Neuron (in vitro differentiated cells): Measurements from ENCODE around the gene DCP1A.
"Not testable (repeated sequence)": the region's sequence is repeated elsewhere in the genome, so short reads cannot be mapped to it uniquely, and the experiment has no call there.

Source experiments
- H2AFZ ChIP-seq: one replicate; pipeline ENCODE4 v1.6.1; 2013; ENCODE audit warnings: low read depth, mild to moderate bottlenecking, inconsistent platforms, low read length, moderate library complexity
- H3K27me3 ChIP-seq: one replicate; pipeline ENCODE4 v1.6.1; 2013; ENCODE audit warnings: low read length; ENCODE audit not compliant: insufficient read depth
- H3K36me3 ChIP-seq: one replicate; pipeline ENCODE4 v1.6.1; 2013; ENCODE audit warnings: low read length; ENCODE audit not compliant: insufficient read depth
- H3K4me1 ChIP-seq: one replicate; pipeline ENCODE4 v1.6.1; 2013; ENCODE audit warnings: low read length; ENCODE audit not compliant: insufficient read depth
- H3K4me3 ChIP-seq: 2 replicates; pipeline ENCODE4 v1.5.1; 2013; ENCODE audit warnings: mild to moderate bottlenecking, low read length, moderate library complexity
- H3K9me3 ChIP-seq: one replicate; pipeline ENCODE4 v1.6.1; 2013; ENCODE audit warnings: low read length

The DCP1A gene

DNA sequence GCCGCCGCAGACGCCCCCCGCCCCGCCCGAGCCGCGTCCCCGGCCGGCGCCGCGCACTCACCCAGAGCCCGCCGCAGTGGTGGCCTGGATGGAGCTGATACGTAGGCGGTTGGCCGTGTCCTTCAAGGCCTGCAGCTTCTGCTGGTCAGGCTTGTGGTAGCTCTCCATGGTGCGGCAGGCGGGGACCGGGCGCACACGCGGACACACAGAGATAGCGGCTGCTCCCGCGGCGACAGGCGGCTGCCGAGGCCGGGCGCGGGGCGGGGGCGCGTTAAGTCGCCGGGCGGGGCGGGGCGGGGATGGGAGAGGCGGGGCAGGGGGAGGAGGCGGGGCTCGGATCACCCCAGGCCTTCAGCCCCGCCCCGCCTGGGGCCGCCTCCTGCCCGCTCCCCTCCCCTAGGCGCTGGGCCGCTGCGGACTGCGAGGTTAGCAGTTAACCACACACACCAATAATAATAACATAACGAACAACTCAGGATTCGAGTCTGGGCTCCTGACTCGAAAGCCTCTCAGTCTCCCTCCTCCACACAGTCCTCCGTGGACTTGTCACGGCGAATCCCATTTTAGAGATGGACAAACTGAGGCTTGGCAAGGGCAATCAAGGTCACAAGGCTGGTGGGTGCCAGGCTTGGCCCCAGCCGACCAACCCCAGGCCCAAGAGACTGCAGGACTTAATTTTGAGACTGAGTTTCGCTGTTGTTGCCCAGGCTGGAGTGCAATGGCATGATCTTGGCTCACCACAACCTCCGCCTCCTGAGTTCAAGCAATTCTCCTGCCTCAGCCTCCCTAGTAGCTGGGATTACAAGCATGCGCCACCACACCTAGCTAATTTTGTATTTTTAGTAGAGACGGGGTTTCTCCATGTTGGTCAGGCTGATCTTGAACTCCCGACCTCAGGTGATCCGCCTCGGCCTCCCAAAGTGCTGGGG is 91.3 kb downstream of the DCP1A start, which contains the start of gene TKT:
Gene TKT (minus strand): TSS at position 248 of the 929 bp plus-strand sequence. CDS start 80 bp downstream, at position 168.
- Histone ChIP-seq H2AFZ (peak within 1 kb of the TSS; percentile 76), H3K4me3 (peak within 1 kb of the TSS; percentile 69), H3K4me1 (peaks cover 30% of the 10 kb centered on the region), H3K36me3 (no peaks in the 10 kb centered on the region), H3K9me3 (no peaks in the 10 kb centered on the region), H3K27me3 (no peaks in the 10 kb centered on the region)

GRCh38 chr3:53255423-53255774 is 91.9 kb downstream of the DCP1A start:
- Histone ChIP-seq H2AFZ (peak overlapping the region; percentile 76), H3K4me3 (peak overlapping the region; percentile 69), H3K4me1 (peaks cover 30% of the 10 kb centered on the region), H3K36me3 (no peaks in the 10 kb centered on the region), H3K9me3 (no peaks in the 10 kb centered on the region), H3K27me3 (no peaks in the 10 kb centered on the region)

DNA sequence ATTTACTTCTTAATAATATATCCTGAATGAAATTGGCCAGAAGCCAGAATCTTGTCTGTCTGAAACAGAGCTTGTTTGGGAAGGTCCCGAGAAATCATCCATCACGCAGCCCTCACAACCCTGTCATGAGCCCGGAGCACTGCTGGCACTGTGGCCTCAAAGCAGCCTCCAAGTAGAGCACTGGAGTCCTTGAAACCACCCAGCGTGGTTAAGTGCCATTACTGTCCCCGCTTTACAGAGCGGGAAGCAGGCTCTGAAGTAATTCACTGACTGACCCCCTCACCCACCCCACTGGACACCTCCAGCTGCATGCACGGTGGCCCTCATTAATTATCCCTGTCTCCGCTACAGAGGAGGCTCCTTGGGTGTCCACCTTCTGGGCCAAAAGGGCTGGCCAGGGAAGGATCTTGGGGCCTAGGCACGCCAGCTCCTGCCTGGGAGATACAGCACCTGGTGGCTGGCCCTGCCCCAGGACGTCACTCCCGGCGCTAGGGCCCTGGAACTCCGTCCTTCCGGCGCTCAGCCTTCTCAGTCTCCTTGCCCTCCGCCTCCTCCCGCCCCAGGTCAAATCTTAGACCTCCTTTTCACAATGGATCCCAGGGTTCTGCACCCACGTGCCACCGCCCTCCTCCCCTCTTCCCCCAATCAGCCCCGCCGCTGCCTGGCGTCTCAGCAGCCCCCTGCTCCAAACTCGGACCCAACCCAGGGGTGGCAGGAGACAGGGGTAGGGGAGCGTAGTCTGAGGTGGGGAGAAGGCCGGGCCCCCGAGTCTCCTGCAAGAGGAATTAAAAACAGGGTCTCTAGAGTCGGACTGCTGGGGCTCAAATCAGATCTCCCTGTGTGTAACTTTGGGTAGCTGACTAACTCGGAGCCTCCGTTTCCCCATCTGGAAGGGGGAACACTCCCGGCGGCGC is 92.6 kb downstream of the DCP1A start:
- Histone ChIP-seq H3K4me3 (peak overlapping the region; percentile 69), H3K4me1 (peaks cover 29% of the 10 kb centered on the region), H3K9me3 (no peaks in the 10 kb centered on the region), H3K27me3 (no peaks in the 10 kb centered on the region), H2AFZ (peak overlapping the region; percentile 76), H3K36me3 (no peaks in the 10 kb centered on the region)

GRCh38 chr3:53253707-53254508 is 93.4 kb downstream of the DCP1A start:
- Histone ChIP-seq H3K9me3 (no peaks in the 10 kb centered on the region), H3K27me3 (no peaks in the 10 kb centered on the region), H3K4me1 (peaks cover 20% of the 10 kb centered on the region), H3K4me3 (peak overlapping the region; percentile 69), H2AFZ (no peak overlapping the region), H3K36me3 (no peaks in the 10 kb centered on the region)

GRCh38 chr3:53252947-53253322 is 94.4 kb downstream of the DCP1A start:
- H3K4me3 ChIP-seq, H3K36me3 ChIP-seq, H3K27me3 ChIP-seq, H3K9me3 ChIP-seq, H2AFZ ChIP-seq: not testable (repeated sequence)
- peaks cover 10% of the 10 kb centered on the region for H3K4me1 ChIP-seq

GRCh38 chr3:53252096-53252946 is 95.0 kb downstream of the DCP1A start:
- Histone ChIP-seq H3K9me3 (no peaks in the 10 kb centered on the region), H3K4me1 (peaks cover 10% of the 10 kb centered on the region), H2AFZ (no peak overlapping the region), H3K36me3 (no peaks in the 10 kb centered on the region), H3K27me3 (no peaks in the 10 kb centered on the region), H3K4me3 (no peak overlapping the region)

DNA sequence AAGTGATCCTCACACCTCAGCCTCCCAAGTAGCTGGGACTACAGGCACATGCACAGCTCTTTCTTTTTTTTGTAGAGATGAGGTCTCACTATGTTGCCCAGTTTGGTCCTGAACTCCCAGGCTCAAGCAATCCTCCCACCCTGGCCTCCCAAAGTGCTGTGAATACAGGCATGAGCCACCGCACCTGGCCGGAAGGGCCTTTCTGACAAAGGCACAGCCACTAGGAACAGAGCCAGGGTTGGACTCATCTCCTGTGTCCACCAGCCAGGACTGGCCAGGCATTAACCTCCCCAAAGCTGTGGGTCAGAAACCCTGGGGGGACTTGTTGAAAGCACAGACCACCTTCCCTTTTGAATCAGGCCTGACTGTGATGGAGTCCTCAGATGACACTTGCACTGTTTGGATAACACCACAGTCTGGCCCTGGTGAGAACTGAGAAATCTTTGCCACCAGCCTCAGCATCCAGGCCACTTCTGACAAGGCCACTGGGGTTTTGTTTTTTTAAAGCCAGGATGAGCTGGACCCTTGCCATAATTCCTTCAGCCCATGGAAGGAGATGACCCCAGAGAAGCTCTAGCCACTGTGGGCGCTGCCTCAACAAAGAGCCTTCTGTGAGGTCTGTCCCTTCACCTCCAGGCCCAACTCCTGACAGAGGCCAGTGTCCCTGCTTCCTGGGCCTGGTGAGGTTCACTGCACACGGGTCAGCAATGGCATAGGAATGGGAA is 96.3 kb downstream of the DCP1A start:
- no peaks in the 10 kb centered on the region for H3K9me3 ChIP-seq
- H2AFZ ChIP-seq: no peak overlapping the region
- no peaks in the 10 kb centered on the region for H3K27me3 ChIP-seq
- no peak overlapping the region for H3K4me3 ChIP-seq
- H3K4me1 ChIP-seq: peaks cover 10% of the 10 kb centered on the region
- peaks cover 2% of the 10 kb centered on the region for H3K36me3 ChIP-seq

DNA sequence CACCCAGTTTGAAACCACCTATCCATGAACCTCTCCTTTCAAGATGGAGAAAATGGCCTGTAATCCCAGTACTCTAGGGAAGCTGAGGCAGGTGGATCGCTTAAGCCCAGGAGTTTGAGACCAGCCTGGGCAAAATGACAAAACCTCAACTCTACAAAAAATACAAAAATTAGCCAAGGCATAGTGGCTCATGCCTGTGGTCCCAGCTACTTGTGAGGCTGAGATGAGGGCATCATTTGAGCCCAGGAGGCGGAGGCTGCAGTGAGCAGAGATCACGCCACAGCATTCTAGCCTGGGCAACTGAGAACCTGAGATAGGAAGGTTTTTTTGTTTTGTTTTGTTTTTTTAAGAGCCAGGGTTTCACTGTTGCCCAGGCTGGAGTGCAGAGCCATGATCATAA is 96.9 kb downstream of the DCP1A start:
- peaks cover 3% of the 10 kb centered on the region for H3K36me3 ChIP-seq
- peaks cover 10% of the 10 kb centered on the region for H3K4me1 ChIP-seq
- no peak overlapping the region for H2AFZ ChIP-seq
- H3K27me3 ChIP-seq: no peaks in the 10 kb centered on the region
- no peaks in the 10 kb centered on the region for H3K9me3 ChIP-seq
- no peak overlapping the region for H3K4me3 ChIP-seq

DNA sequence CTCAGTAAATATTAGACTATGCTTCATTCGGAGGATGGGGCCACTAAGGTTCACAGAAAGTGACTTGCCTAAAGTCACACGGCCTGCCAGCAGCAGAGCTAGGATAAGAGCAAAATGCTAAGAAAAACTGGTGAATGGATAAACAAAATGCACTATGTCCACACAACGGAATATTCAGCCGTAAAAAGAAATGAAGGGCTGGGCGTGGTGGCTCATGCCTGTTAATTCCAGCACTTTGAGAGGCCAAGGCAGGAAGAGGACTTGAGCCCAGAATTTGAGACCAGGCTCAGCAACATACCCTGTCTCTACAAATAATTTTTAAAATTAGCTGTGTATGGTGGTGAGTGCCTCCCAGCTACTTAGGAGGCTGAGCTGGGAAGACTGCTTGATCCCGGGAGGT is 99.2 kb downstream of the DCP1A start:
- H2AFZ ChIP-seq: no peak overlapping the region
- H3K4me1 ChIP-seq: peaks cover 8% of the 10 kb centered on the region
- H3K27me3 ChIP-seq: no peaks in the 10 kb centered on the region
- H3K9me3 ChIP-seq: no peaks in the 10 kb centered on the region
- H3K36me3 ChIP-seq: peaks cover 3% of the 10 kb centered on the region
- no peak overlapping the region for H3K4me3 ChIP-seq

DNA sequence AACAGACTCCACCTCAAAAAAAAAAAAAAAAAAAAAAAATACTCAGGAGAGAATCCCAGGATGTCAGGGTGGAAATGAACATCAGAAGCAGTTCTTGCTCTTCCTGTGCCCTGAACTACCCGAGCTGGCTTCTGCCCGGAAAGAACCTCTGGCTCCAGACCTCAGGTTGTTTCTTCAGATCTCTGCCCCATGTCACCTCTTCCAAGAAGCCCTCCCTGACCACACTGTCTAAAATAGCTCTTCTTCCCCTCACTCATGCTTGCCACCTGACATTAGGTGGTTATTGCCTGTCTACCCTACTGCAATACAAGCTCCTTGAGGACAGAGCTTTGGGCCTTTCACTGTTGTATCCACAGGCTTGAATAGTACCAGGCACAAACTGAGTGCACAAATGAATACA is 99.7 kb downstream of the DCP1A start:
- Histone ChIP-seq H3K4me3 (no peak overlapping the region), H3K9me3 (no peaks in the 10 kb centered on the region), H3K27me3 (no peaks in the 10 kb centered on the region), H3K36me3 (peaks cover 3% of the 10 kb centered on the region), H3K4me1 (peaks cover 14% of the 10 kb centered on the region), H2AFZ (no peak overlapping the region)

GRCh38 chr3:53244271-53244670 is 103.1 kb downstream of the DCP1A start:
- peaks cover 15% of the 10 kb centered on the region for H3K4me1 ChIP-seq
- no peaks in the 10 kb centered on the region for H3K9me3 ChIP-seq
- peaks cover 33% of the 10 kb centered on the region for H3K36me3 ChIP-seq

More at GRCh38 chr3:53244271-53244670, 103.1 kb downstream of the DCP1A start:
- Histone ChIP-seq H3K27me3 (no peaks in the 10 kb centered on the region), H2AFZ (no peak overlapping the region), H3K4me3 (no peak overlapping the region)
